Urothelium cell line (cell line): Measurements from ENCODE around the gene GBE1.
"Not testable (repeated sequence)": the region's sequence is repeated elsewhere in the genome, so short reads cannot be mapped to it uniquely, and the experiment has no call there.

ENCODE experiments used
- DNase-seq: peaks from one replicate; pipeline ENCODE4 v3.0.0; 2011; ENCODE audit warnings: low spot score, mixed read lengths
- FAIRE-seq: peaks from 2 replicates; lab custom pipeline; 2011; peaks lifted over from hg19 to GRCh38; lab: Jason Lieb, UNC

GBE1 gene

GRCh38 chr3:81760924-81761903 lies at the start of gene GBE1:
TSS of gene GBE1 (minus strand) at chr3:81761645. CDS start at chr3:81761517, 128 bp downstream.
- FAIRE-seq (no peak), DNase-seq (peak; percentile 91)

- DNase-seq (no peak), FAIRE-seq (no peak)
These were observed 47.5 kb upstream of the GBE1 start for GRCh38 chr3:81808900-81809299.

GRCh38 chr3:81799403-81799802 lies 38.0 kb upstream of the GBE1 start:
- FAIRE-seq (no peak), DNase-seq (no peak)

GRCh38 chr3:81793410-81793809 lies 32.0 kb upstream of the GBE1 start:
- no peak for FAIRE-seq

GRCh38 chr3:81790117-81790516 lies 28.7 kb upstream of the GBE1 start:
- FAIRE-seq (no peak), DNase-seq (no peak)

More at GRCh38 chr3:81793410-81793809, 32.0 kb upstream of the GBE1 start:
- no peak for DNase-seq

- FAIRE-seq (no peak), DNase-seq (no peak)
These were observed 28.2 kb upstream of the GBE1 start for GRCh38 chr3:81789691-81790090.

- DNase-seq, result no peak
- no peak for FAIRE-seq
These were observed 27.2 kb upstream of the GBE1 start for GRCh38 chr3:81788610-81789009.

GRCh38 chr3:81788044-81788443 lies 26.6 kb upstream of the GBE1 start:
- DNase-seq (no peak), FAIRE-seq (no peak)

- no peak for DNase-seq
- FAIRE-seq, result no peak
These were observed 21.1 kb upstream of the GBE1 start for GRCh38 chr3:81782585-81782984.

GRCh38 chr3:81778678-81779182 lies 17.3 kb upstream of the GBE1 start:
- FAIRE-seq (no peak), DNase-seq (no peak)

- DNase-seq, result no peak
These were observed 15.2 kb upstream of the GBE1 start for GRCh38 chr3:81776643-81777042.

GRCh38 chr3:81770710-81771109 lies 9.3 kb upstream of the GBE1 start:
- no peak for FAIRE-seq
- no peak for DNase-seq

More at GRCh38 chr3:81776643-81777042, 15.2 kb upstream of the GBE1 start:
- FAIRE-seq, result no peak

- DNase-seq, result no peak
- no peak for FAIRE-seq
These were observed 7.9 kb upstream of the GBE1 start for GRCh38 chr3:81769299-81769698.

GRCh38 chr3:81767250-81767859 lies 5.9 kb upstream of the GBE1 start:
- FAIRE-seq, DNase-seq: not testable (repeated sequence)

GRCh38 chr3:81765400-81765799 lies 4.0 kb upstream of the GBE1 start:
- DNase-seq, result no peak
- no peak for FAIRE-seq

GRCh38 chr3:81764665-81765064 lies 3.2 kb upstream of the GBE1 start:
- DNase-seq (no peak), FAIRE-seq (no peak)

GRCh38 chr3:81764002-81764401 lies 2.6 kb upstream of the GBE1 start:
- FAIRE-seq, result no peak
- DNase-seq, result no peak

GRCh38 chr3:81763001-81763400 lies 1.6 kb upstream of the GBE1 start:
- DNase-seq (no peak), FAIRE-seq (no peak)

GRCh38 chr3:81761904-81762580 lies 597 bp upstream of the GBE1 start:
- no peak for FAIRE-seq
- no peak for DNase-seq

- no peak for DNase-seq
- no peak for FAIRE-seq
These were observed 1.2 kb downstream of the GBE1 start for GRCh38 chr3:81760215-81760614.

GRCh38 chr3:81758771-81759170 lies 2.7 kb downstream of the GBE1 start:
- DNase-seq, FAIRE-seq: not testable (repeated sequence)
